ENCODE measurements around the gene B9D2. TPM values are rescaled to one million over a fixed set of nuclear protein-coding genes. Genes with fewer than 3 reads are reported as not detected.

Gene B9D2
- total RNA-seq, 1 donor from 2014 or later = 5.9 TPM

DNA sequence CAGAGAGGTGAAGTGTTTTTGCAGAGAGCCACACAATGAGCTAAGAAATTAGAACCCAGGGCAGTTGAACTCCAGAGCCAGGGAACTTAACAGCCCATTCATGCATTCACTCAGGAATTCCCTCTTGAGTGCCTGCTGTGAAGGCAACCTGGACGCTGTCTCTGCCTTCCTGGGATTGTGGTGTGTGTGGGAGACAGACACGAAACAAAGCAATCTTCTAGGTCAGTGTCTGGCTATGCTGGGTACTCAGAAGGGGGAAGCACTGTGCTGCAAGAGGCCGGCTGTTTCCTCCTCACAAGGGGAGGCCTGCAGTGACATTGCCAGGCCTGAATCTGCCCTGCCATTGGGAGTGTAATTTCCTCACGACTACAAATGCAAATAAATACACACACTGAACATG is 43.3 kb upstream of the B9D2 start:
- Mint-ChIP-seq H3K27me3 (ENCODE audit: low read depth, unreplicated experiment) (no peaks in the 10 kb centered on the region), H3K4me1 (ENCODE audit: low read depth, unreplicated experiment) (peaks cover 22% of the 10 kb centered on the region), H3K27ac (ENCODE audit: unreplicated experiment) (peak overlapping the region; percentile 70), H3K36me3 (ENCODE audit: low read depth, unreplicated experiment) (peaks cover 5% of the 10 kb centered on the region), H3K9me3 (ENCODE audit: unreplicated experiment) (no peaks in the 10 kb centered on the region), H3K4me3 (ENCODE audit: unreplicated experiment) (peak overlapping the region; percentile 42)
- Histone ChIP-seq H3K4me1 (ENCODE audit: insufficient read depth, low read length) (no peaks in the 10 kb centered on the region), H3K9me3 (ENCODE audit: insufficient read depth, low read depth, low read length) (no peaks in the 10 kb centered on the region), H3K4me3 (ENCODE audit: insufficient read depth, low read depth, low read length) (no peak overlapping the region), H3K79me2 (ENCODE audit: insufficient read depth, low read length) (no peaks in the 10 kb centered on the region), H3K27ac (ENCODE audit: low read depth, low read length) (no peak overlapping the region), H3K27me3 (ENCODE audit: insufficient read depth, low read length) (no peaks in the 10 kb centered on the region), H3K36me3 (ENCODE audit: insufficient read depth, low read length) (no peaks in the 10 kb centered on the region), H2AFZ (ENCODE audit: low read depth, low read length) (no peak overlapping the region), H3K4me2 (ENCODE audit: low read length) (no peak overlapping the region), H3K9ac (ENCODE audit: low read length) (no peak overlapping the region), H4K20me1 (ENCODE audit: insufficient read depth, low read length) (peaks cover 15% of the 10 kb centered on the region)
- FAIRE-seq = no peak
- peak; percentile 19 for DNase-seq (ENCODE audit: low read depth)
- TF ChIP-seq EZH2 (IDR thresholded peaks at IDR 0.05; ENCODE audit: insufficient read depth, low read length) = no peak

DNA sequence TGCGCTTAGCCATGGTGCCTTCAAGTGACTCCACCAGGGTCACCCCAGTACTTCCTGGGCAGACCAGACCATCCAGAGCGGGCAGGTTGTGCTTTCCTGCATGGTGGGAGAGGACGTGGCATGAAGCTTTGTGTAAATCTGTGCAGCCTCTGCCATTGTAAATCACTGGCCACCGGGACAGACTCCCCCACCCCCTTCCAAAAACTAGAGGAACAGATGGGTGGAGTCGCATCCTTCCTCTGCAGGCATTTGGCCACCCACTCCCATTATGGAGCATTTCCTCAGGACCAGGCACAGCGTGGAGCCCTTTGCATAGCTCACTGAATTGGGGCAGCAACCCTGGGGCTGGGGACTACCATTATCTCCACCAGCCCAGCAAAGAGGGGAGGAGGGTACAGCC is 41.8 kb upstream of the B9D2 start:
- Mint-ChIP-seq H3K9me3 (ENCODE audit: unreplicated experiment) (no peaks in the 10 kb centered on the region), H3K36me3 (ENCODE audit: low read depth, unreplicated experiment) (no peaks in the 10 kb centered on the region), H3K27ac (ENCODE audit: unreplicated experiment) (no peak overlapping the region), H3K27me3 (ENCODE audit: low read depth, unreplicated experiment) (no peaks in the 10 kb centered on the region), H3K4me1 (ENCODE audit: low read depth, unreplicated experiment) (peaks cover 19% of the 10 kb centered on the region), H3K4me3 (ENCODE audit: unreplicated experiment) (no peak overlapping the region)
- Histone ChIP-seq H2AFZ (ENCODE audit: low read depth, low read length) (no peak overlapping the region), H3K4me2 (ENCODE audit: low read length) (no peak overlapping the region), H3K27me3 (ENCODE audit: insufficient read depth, low read length) (no peaks in the 10 kb centered on the region), H3K9ac (ENCODE audit: low read length) (no peak overlapping the region), H3K9me3 (ENCODE audit: insufficient read depth, low read depth, low read length) (no peaks in the 10 kb centered on the region), H3K79me2 (ENCODE audit: insufficient read depth, low read length) (no peaks in the 10 kb centered on the region), H3K27ac (ENCODE audit: low read depth, low read length) (no peak overlapping the region), H3K36me3 (ENCODE audit: insufficient read depth, low read length) (no peaks in the 10 kb centered on the region), H3K4me1 (ENCODE audit: insufficient read depth, low read length) (no peaks in the 10 kb centered on the region), H3K4me3 (ENCODE audit: insufficient read depth, low read depth, low read length) (no peak overlapping the region), H4K20me1 (ENCODE audit: insufficient read depth, low read length) (peaks cover 15% of the 10 kb centered on the region)
- no peak for DNase-seq (ENCODE audit: low read depth)
- FAIRE-seq = no peak
- TF ChIP-seq, protein P1, sequence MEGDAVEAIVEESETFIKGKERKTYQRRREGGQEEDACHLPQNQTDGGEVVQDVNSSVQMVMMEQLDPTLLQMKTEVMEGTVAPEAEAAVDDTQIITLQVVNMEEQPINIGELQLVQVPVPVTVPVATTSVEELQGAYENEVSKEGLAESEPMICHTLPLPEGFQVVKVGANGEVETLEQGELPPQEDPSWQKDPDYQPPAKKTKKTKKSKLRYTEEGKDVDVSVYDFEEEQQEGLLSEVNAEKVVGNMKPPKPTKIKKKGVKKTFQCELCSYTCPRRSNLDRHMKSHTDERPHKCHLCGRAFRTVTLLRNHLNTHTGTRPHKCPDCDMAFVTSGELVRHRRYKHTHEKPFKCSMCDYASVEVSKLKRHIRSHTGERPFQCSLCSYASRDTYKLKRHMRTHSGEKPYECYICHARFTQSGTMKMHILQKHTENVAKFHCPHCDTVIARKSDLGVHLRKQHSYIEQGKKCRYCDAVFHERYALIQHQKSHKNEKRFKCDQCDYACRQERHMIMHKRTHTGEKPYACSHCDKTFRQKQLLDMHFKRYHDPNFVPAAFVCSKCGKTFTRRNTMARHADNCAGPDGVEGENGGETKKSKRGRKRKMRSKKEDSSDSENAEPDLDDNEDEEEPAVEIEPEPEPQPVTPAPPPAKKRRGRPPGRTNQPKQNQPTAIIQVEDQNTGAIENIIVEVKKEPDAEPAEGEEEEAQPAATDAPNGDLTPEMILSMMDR (IDR thresholded peaks at IDR 0.05; ENCODE audit: insufficient read depth, low read depth, low read length) = no peak
- TF ChIP-seq EZH2 (IDR thresholded peaks at IDR 0.05; ENCODE audit: insufficient read depth, low read length) = no peak

DNA sequence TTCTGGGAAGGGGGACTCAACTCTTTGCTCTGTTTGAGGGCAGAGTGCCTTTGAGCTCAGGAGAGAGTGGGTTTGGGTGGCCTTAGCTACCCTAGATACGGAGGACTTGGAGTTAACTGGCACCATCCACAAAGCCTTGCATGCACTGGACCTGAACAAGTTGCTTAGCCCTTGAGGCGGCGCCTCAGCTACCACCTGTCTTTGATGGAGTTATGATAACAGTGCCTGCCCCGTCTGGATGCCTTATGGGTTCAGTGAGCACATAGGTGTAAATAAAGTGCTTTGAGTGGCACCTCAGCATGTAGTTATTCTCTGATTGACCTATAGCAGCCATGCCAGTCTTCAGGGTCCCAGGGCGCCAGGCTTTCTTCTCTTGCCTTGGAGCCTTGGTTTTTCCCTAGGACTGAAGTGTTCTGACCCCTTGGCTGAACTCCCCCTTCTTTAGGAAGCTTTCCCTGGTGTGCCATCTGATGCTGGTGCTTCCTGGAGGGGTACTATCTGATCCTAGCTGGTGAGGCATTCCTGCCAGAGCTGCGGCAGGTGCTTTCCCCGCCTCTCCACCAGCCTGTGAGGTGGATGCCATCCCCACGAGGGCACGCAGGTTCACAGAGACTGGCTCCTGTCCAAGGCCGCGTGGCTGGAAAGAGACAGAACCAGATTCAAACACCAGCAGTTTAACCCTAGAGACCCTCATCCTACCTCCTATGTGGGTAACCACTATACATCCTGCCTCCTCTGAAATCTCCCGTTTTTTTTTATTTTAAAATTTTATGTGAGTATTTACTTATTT is 39.4 kb upstream of the B9D2 start:
- Mint-ChIP-seq H3K4me1 (ENCODE audit: low read depth, unreplicated experiment) (peaks cover 13% of the 10 kb centered on the region), H3K9me3 (ENCODE audit: unreplicated experiment) (no peaks in the 10 kb centered on the region), H3K4me3 (ENCODE audit: unreplicated experiment) (no peak overlapping the region), H3K27ac (ENCODE audit: unreplicated experiment) (no peak overlapping the region), H3K27me3 (ENCODE audit: low read depth, unreplicated experiment) (no peaks in the 10 kb centered on the region), H3K36me3 (ENCODE audit: low read depth, unreplicated experiment) (no peaks in the 10 kb centered on the region)
- no peak overlapping the region for H3K4me3 ChIP-seq (ENCODE audit: insufficient read depth, low read depth, low read length)
- H4K20me1 ChIP-seq (ENCODE audit: insufficient read depth, low read length) = peaks cover 15% of the 10 kb centered on the region
- H2AFZ ChIP-seq (ENCODE audit: low read depth, low read length) = no peak overlapping the region
- no peaks in the 10 kb centered on the region for H3K27me3 ChIP-seq (ENCODE audit: insufficient read depth, low read length)
- no peak overlapping the region for H3K27ac ChIP-seq (ENCODE audit: low read depth, low read length)
- peaks cover 9% of the 10 kb centered on the region for H3K79me2 ChIP-seq (ENCODE audit: insufficient read depth, low read length)
- H3K36me3 ChIP-seq (ENCODE audit: insufficient read depth, low read length) = no peaks in the 10 kb centered on the region
- H3K4me2 ChIP-seq (ENCODE audit: low read length) = no peak overlapping the region
- DNase-seq (ENCODE audit: low read depth) (no peak), FAIRE-seq (no peak)
- no peak overlapping the region for H3K9ac ChIP-seq (ENCODE audit: low read length)
- TF ChIP-seq, protein P1 (IDR thresholded peaks at IDR 0.05; ENCODE audit: insufficient read depth, low read depth, low read length) = no peak
- no peak for TF ChIP-seq EZH2 (IDR thresholded peaks at IDR 0.05; ENCODE audit: insufficient read depth, low read length)
- H3K4me1 ChIP-seq (ENCODE audit: insufficient read depth, low read length) = peaks cover 7% of the 10 kb centered on the region
- H3K9me3 ChIP-seq (ENCODE audit: insufficient read depth, low read depth, low read length) = no peaks in the 10 kb centered on the region
